ENCODE data around the gene KBTBD2. TPM values are rescaled to one million over a fixed set of nuclear protein-coding genes. Genes with fewer than 3 reads are reported as not detected.

KBTBD2 gene
- total and polyA plus RNA-seq, 2 experiments from 2014 or later: 11.6 to 34.9 TPM

GRCh38 chr7:32858648-32859047, 32.9 kb downstream of the KBTBD2 start:
- H3K27ac Mint-ChIP-seq: no peak overlapping the region

More at GRCh38 chr7:32858648-32859047, 32.9 kb downstream of the KBTBD2 start:
- ATAC-seq: no peak
- H4K20me1 ChIP-seq (replicated peaks; ENCODE audit: insufficient read depth): no peaks in the 10 kb centered on the region
- TF ChIP-seq CTCF (conservative IDR thresholded peaks at IDR 0.05; ENCODE audit: low read depth in 2 of 2) (no peak), EZH2 (IDR thresholded peaks at IDR 0.05; ENCODE audit: low read depth, unreplicated experiment) (no peak), CREB1 (CRISPR knock-in tag; IDR thresholded peaks at IDR 0.05; ENCODE audit: low read depth) (no peak), STAT1 (IDR thresholded peaks at IDR 0.05; ENCODE audit: unreplicated experiment) (no peak), EZH2phosphoT487 (IDR thresholded peaks at IDR 0.05; ENCODE audit: unreplicated experiment) (no peak), POLR2AphosphoS5 (IDR thresholded peaks at IDR 0.05; ENCODE audit: low read depth) (no peak), ZNF331 (CRISPR knock-in tag; IDR thresholded peaks at IDR 0.05; ENCODE audit: low read depth) (no peak), NANOG (IDR thresholded peaks at IDR 0.05; ENCODE audit: borderline replicate concordance) (no peak), JUNB (IDR thresholded peaks at IDR 0.05; ENCODE audit: unreplicated experiment) (no peak), REST (IDR thresholded peaks at IDR 0.05; ENCODE audit: unreplicated experiment) (no peak), ETS1 (IDR thresholded peaks at IDR 0.05) (no peak), ZNF462 (CRISPR knock-in tag; IDR thresholded peaks at IDR 0.05) (no peak)
- DNase-seq (ENCODE audit: low spot score): no peak
- H3K36me3 Mint-ChIP-seq (ENCODE audit: low read depth): no peaks in the 10 kb centered on the region
- no peaks in the 10 kb centered on the region for H3K27me3 ChIP-seq (ENCODE audit: insufficient read depth)
- no peak overlapping the region for H3K4me3 ChIP-seq
- no peaks in the 10 kb centered on the region for H3K9me3 Mint-ChIP-seq
- no peak overlapping the region for H2AFZ ChIP-seq
- no peaks in the 10 kb centered on the region for H3F3A ChIP-seq (replicated peaks; ENCODE audit: low read depth)
- H3K27me3 Mint-ChIP-seq (ENCODE audit: insufficient read depth, low read depth, poor library complexity): peaks cover 6% of the 10 kb centered on the region
- H3K27ac ChIP-seq (ENCODE audit: low read depth): no peak overlapping the region
- no peaks in the 10 kb centered on the region for H3K79me2 ChIP-seq (replicated peaks; ENCODE audit: insufficient read depth)
- H3K4me3 Mint-ChIP-seq: no peak overlapping the region
- peaks cover 5% of the 10 kb centered on the region; the same call in 1 of the 2 replicates for H3K4me1 ChIP-seq (ENCODE audit: insufficient read depth)
- H3K36me3 ChIP-seq (ENCODE audit: insufficient read depth): no peaks in the 10 kb centered on the region
- H3K4me1 Mint-ChIP-seq: peaks cover 29% of the 10 kb centered on the region
- H3K4me2 ChIP-seq: no peak overlapping the region
- H3K9me2 ChIP-seq (ENCODE audit: insufficient read depth): peaks cover 3% of the 10 kb centered on the region; the same call in 1 of the 2 replicates
